ENCODE measurements around the gene AP5Z1. TPM values are rescaled to one million over a fixed set of nuclear protein-coding genes. Genes with fewer than 3 reads are reported as not detected.

Gene AP5Z1
- total RNA-seq, 1 experiment from 2014 or later = 66.8 TPM

DNA sequence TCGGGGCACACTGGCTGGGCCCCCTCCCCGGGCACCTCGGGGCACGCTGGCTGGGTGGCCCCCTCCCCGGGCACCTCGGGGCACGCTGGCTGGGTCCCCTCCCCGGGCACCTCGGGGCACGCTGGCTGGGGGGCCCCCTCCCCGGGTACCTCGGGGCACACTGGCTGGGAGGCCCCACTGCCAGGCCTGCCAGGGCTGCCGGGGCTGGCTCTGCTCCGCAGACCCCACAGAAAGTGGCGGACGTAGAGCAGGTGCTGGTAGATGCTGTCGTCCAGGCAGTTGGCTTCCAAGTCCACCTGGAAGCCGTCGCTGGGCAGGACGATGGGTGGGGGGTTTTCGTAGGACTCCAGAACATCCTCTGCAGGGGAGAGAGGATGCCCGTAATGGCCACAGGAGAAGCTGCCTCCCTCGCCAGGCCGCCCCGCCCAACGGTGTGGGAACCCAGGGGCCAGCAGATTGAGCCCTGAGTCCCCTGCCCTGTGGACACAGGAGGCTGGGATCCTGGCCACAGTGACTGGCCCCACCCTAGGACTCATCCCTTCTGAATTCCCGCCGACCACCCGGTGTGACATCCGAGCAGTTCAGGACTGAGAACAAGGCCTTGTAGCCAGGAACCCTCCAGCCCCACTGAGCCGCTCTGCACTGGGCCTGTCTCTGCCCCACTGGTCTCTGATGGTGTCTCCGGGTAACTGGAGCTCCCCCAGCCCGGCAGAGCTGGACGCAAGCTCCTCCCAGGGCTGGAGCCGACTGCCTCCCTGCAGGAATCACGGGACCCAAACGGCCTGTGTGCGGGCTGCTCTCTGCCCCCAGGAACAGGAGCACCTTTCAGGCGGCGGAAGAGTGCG lies 28.2 kb downstream of the AP5Z1 start:
- Mint-ChIP-seq H3K36me3 (ENCODE audit: insufficient read depth, unreplicated experiment) (peaks cover 6% of the 10 kb centered on the region), H3K9me3 (ENCODE audit: unreplicated experiment) (no peaks in the 10 kb centered on the region), H3K4me3 (ENCODE audit: unreplicated experiment) (no peak overlapping the region), H3K4me1 (ENCODE audit: low read depth, unreplicated experiment) (no peaks in the 10 kb centered on the region), H3K27ac (ENCODE audit: unreplicated experiment) (no peak overlapping the region), H3K27me3 (ENCODE audit: insufficient read depth, unreplicated experiment) (peaks cover 7% of the 10 kb centered on the region)
- Histone ChIP-seq H3K27me3 (replicated peaks; ENCODE audit: control insufficient read depth, insufficient read depth, low read length) (no peaks in the 10 kb centered on the region; the same call in 1 of the 2 replicates), H3K9me3 (no peaks in the 10 kb centered on the region), H3K36me3 (ENCODE audit: control insufficient read depth, insufficient read depth, low read length) (no peaks in the 10 kb centered on the region), H3K4me3 (ENCODE audit: low read depth, low read length) (no peak overlapping the region), H3K4me1 (no peaks in the 10 kb centered on the region)
- TF ChIP-seq, protein P1, sequence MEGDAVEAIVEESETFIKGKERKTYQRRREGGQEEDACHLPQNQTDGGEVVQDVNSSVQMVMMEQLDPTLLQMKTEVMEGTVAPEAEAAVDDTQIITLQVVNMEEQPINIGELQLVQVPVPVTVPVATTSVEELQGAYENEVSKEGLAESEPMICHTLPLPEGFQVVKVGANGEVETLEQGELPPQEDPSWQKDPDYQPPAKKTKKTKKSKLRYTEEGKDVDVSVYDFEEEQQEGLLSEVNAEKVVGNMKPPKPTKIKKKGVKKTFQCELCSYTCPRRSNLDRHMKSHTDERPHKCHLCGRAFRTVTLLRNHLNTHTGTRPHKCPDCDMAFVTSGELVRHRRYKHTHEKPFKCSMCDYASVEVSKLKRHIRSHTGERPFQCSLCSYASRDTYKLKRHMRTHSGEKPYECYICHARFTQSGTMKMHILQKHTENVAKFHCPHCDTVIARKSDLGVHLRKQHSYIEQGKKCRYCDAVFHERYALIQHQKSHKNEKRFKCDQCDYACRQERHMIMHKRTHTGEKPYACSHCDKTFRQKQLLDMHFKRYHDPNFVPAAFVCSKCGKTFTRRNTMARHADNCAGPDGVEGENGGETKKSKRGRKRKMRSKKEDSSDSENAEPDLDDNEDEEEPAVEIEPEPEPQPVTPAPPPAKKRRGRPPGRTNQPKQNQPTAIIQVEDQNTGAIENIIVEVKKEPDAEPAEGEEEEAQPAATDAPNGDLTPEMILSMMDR (IDR thresholded peaks at IDR 0.05; ENCODE audit: insufficient read depth in 1 of 2, low read depth in 1 of 2, low read length in 1 of 2, severe bottlenecking in 1 of 2, unreplicated experiment in 1 of 2) = no peak
- intact Hi-C loops (cut with micrococcal nuclease; ENCODE audit: unreplicated experiment) = no loop called here
- DNase-seq = no peak
- ChIA-PET CTCF (no interaction called here), POLR2A (no interaction called here)
- BruUV-seq (replicated peaks) = no TSS peak

DNA sequence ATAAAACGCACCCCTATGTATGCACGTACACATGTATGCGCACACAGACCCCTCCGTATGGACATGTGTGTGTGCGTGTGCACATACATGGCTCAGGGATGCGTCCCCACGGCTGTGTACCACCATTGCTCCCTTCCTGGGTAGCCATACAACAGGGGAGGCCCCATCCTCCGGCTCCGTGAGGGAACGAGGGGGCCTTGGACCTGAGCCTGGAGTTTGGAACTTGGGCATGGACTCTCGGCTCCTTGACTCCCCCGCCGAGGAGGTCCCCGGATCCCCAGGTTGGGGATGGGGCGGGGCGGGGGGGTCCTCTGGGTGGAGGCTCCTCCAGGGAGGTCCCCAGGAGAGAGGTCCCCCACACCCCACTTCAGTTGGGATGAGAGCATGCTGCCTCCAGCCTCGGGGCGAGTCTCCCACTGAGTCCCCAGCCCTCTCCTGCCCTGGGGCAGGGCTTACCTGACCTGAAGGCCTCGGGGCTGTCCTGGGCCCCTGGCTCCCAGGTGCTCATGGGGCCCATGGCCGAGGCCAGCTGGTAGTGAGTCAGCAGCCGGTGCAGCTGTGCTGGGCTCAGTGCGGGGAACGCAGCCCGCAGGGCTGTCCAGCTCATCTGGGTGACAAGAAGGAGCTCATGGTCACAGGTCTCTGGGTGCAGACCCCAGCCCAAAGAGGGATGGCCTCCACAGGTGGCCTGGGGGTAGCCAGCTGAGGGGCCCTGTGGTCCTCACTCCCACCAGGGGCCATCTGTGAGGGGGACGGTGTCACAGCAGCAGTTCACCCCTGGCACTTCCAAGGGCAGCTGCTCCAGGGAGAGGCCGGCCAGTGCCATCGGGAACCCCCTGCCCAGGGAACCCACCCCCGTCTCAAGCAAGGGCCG lies 29.9 kb downstream of the AP5Z1 start:
- no peaks in the 10 kb centered on the region for H3K9me3 ChIP-seq
- intact Hi-C loops (cut with micrococcal nuclease; ENCODE audit: unreplicated experiment) = no loop called here
- ChIA-PET POLR2A (no interaction called here), CTCF (interaction anchor here (1.4 kb wide), 1 partner anchor 25 kb away, joined by 4 read pairs; no protein-coding TSS in a partner anchor)
- Mint-ChIP-seq H3K27ac (ENCODE audit: unreplicated experiment) (no peak overlapping the region), H3K9me3 (ENCODE audit: unreplicated experiment) (no peaks in the 10 kb centered on the region), H3K27me3 (ENCODE audit: insufficient read depth, unreplicated experiment) (peaks cover 7% of the 10 kb centered on the region), H3K4me3 (ENCODE audit: unreplicated experiment) (no peak overlapping the region), H3K36me3 (ENCODE audit: insufficient read depth, unreplicated experiment) (peaks cover 6% of the 10 kb centered on the region), H3K4me1 (ENCODE audit: low read depth, unreplicated experiment) (no peaks in the 10 kb centered on the region)
- TF ChIP-seq, protein P1 (IDR thresholded peaks at IDR 0.05; ENCODE audit: insufficient read depth in 1 of 2, low read depth in 1 of 2, low read length in 1 of 2, severe bottlenecking in 1 of 2, unreplicated experiment in 1 of 2) = no peak
- no peak for DNase-seq
- H3K36me3 ChIP-seq (ENCODE audit: control insufficient read depth, insufficient read depth, low read length) = no peaks in the 10 kb centered on the region
- H3K4me3 ChIP-seq (ENCODE audit: low read depth, low read length) = no peak overlapping the region
- BruUV-seq (replicated peaks) = no TSS peak
- H3K27me3 ChIP-seq (replicated peaks; ENCODE audit: control insufficient read depth, insufficient read depth, low read length) = no peaks in the 10 kb centered on the region; the same call in 1 of the 2 replicates
- no peaks in the 10 kb centered on the region for H3K4me1 ChIP-seq

DNA sequence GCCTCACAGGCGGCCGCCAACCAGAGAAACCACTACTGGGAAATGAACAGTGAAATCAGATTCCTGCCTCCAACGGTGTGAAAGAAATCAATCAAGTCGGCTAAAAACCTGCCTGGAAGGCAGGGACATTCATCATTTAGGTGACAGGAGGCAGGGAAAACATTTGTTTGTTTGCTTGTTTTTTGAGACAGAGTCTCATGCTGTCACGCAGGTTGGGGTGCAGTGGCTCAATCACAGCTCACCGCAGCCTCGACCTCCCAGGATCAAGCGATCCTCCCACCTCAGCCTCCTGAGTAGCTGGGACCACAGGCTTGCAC lies 30.5 kb downstream of the AP5Z1 start:
- no TSS peak for BruUV-seq (replicated peaks)
- Histone ChIP-seq H3K27me3 (replicated peaks; ENCODE audit: control insufficient read depth, insufficient read depth, low read length) (no peaks in the 10 kb centered on the region; the same call in 1 of the 2 replicates), H3K36me3 (ENCODE audit: control insufficient read depth, insufficient read depth, low read length) (no peaks in the 10 kb centered on the region), H3K9me3 (no peaks in the 10 kb centered on the region), H3K4me3 (ENCODE audit: low read depth, low read length) (no peak overlapping the region), H3K4me1 (no peaks in the 10 kb centered on the region)
- CTCF ChIA-PET = interaction anchor here (1.4 kb wide), 1 partner anchor 24 kb away, joined by 4 read pairs; no protein-coding TSS in a partner anchor
- Mint-ChIP-seq H3K27ac (ENCODE audit: unreplicated experiment) (no peak overlapping the region), H3K4me3 (ENCODE audit: unreplicated experiment) (no peak overlapping the region), H3K9me3 (ENCODE audit: unreplicated experiment) (no peaks in the 10 kb centered on the region), H3K27me3 (ENCODE audit: insufficient read depth, unreplicated experiment) (peaks cover 7% of the 10 kb centered on the region), H3K36me3 (ENCODE audit: insufficient read depth, unreplicated experiment) (peaks cover 4% of the 10 kb centered on the region), H3K4me1 (ENCODE audit: low read depth, unreplicated experiment) (no peaks in the 10 kb centered on the region)
- intact Hi-C loops (cut with micrococcal nuclease; ENCODE audit: unreplicated experiment) = no loop called here
- DNase-seq = no peak
- POLR2A ChIA-PET = no interaction called here
- TF ChIP-seq, protein P1 (IDR thresholded peaks at IDR 0.05; ENCODE audit: insufficient read depth in 1 of 2, low read depth in 1 of 2, low read length in 1 of 2, severe bottlenecking in 1 of 2, unreplicated experiment in 1 of 2) = no peak

Data from Caco-2 (cell line).